CD14-positive monocyte (primary cell): Measurements from ENCODE around the gene INTS3. TPM values are rescaled to one million over a fixed set of nuclear protein-coding genes. Genes with fewer than 3 reads are reported as not detected.

Experiments used
- DNase-seq, 3 donors: peaks; one replicate each; pipeline ENCODE4 v3.0.0-alpha.2; 2011 to 2022
- H2AFZ ChIP-seq: 2 replicates; pipeline ENCODE4 v1.6.0; 2012; ENCODE audit warnings: mild to moderate bottlenecking, low read depth, low read length, inconsistent platforms; ENCODE audit not compliant: insufficient read depth, poor library complexity, severe bottlenecking
- H3K27ac ChIP-seq, 2 donors: 1 replicate in 1 of 2; 2 replicates in 1 of 2; pipeline ENCODE4 v1.5.1; 2012 to 2013; ENCODE audit warnings: low read length in 2 of 2, control low read depth in 1 of 2, inconsistent platforms in 1 of 2, low read depth in 1 of 2, mild to moderate bottlenecking in 1 of 2
- H3K27me3 ChIP-seq, 2 donors: one replicate each; pipeline versions ENCODE4 v1.6.0 to v1.6.1; 2011 to 2013; ENCODE audit warnings: low read length in 2 of 2; ENCODE audit not compliant: control insufficient read depth in 2 of 2, insufficient read depth in 2 of 2
- H3K36me3 ChIP-seq, 2 donors: replicated peaks in 1 of 2; 1 replicate in 1 of 2; 2 replicates in 1 of 2; pipeline versions ENCODE4 v1.5.1 to v1.6.1; 2012 to 2013; ENCODE audit warnings: low read length in 2 of 2, control low read depth in 1 of 2, inconsistent platforms in 1 of 2, mild to moderate bottlenecking in 1 of 2; ENCODE audit not compliant: insufficient read depth in 2 of 2, control insufficient read depth in 1 of 2
- H3K4me1 ChIP-seq, 2 donors: 1 replicate in 1 of 2; 2 replicates in 1 of 2; pipeline versions ENCODE4 v1.5.1 to v1.6.1; 2012 to 2013; ENCODE audit warnings: low read length in 2 of 2, control low read depth in 1 of 2, inconsistent platforms in 1 of 2, mild to moderate bottlenecking in 1 of 2, moderate library complexity in 1 of 2; ENCODE audit not compliant: insufficient read depth in 2 of 2, control insufficient read depth in 1 of 2
- H3K4me2 ChIP-seq: replicated peaks from 2 replicates; pipeline ENCODE3; 2012; ENCODE audit warnings: low read length, moderate library complexity, mild to moderate bottlenecking; ENCODE audit not compliant: poor library complexity, severe bottlenecking; ENCODE audit errors: extremely low read depth
- H3K4me3 ChIP-seq, 3 experiments: fragments of 200-600 bp in 1 of 3; sonication (generic) in 1 of 3; replicated peaks in 1 of 3; 1 replicate in 2 of 3; 2 replicates in 1 of 3; pipeline ENCODE4 v1.5.1; 2011 to 2013; ENCODE audit warnings: low read length in 3 of 3, mild to moderate bottlenecking in 3 of 3, control low read depth in 2 of 3, low read depth in 2 of 3, inconsistent platforms in 1 of 3, moderate library complexity in 1 of 3
- H3K79me2 ChIP-seq: 2 replicates; pipeline ENCODE4 v1.6.0; 2012; ENCODE audit warnings: mild to moderate bottlenecking, control low read depth, inconsistent platforms, low read length, moderate library complexity; ENCODE audit not compliant: insufficient read depth
- H3K9ac ChIP-seq: 2 replicates; pipeline ENCODE4 v1.6.0; 2017; ENCODE audit warnings: low read length, mild to moderate bottlenecking; ENCODE audit not compliant: insufficient read depth, poor library complexity, severe bottlenecking
- H3K9me3 ChIP-seq, 2 donors: replicated peaks in 1 of 2; 1 replicate in 1 of 2; 2 replicates in 1 of 2; pipeline versions ENCODE4 v1.5.1 to v1.6.1; 2012 to 2013; ENCODE audit warnings: low read length in 2 of 2, control low read depth in 1 of 2; ENCODE audit not compliant: control insufficient read depth in 1 of 2, insufficient read depth in 1 of 2
- H4K20me1 ChIP-seq: 2 replicates; pipeline ENCODE4 v1.6.0; 2012; ENCODE audit warnings: mild to moderate bottlenecking, low read length, control low read depth, moderate library complexity; ENCODE audit not compliant: insufficient read depth
- H3K27ac Mint-ChIP-seq, 7 donors: one replicate each; pipeline ENCODE4 v1.8.0; 2020; ENCODE audit warnings: mild to moderate bottlenecking in 7 of 7, mixed read lengths in 7 of 7, moderate library complexity in 6 of 7, inconsistent platforms in 2 of 7
- H3K27me3 Mint-ChIP-seq, 3 donors: one replicate each; pipeline ENCODE4 v1.8.0; 2021 to 2022; ENCODE audit warnings: low read depth in 3 of 3, mild to moderate bottlenecking in 3 of 3, mixed read lengths in 3 of 3, moderate library complexity in 3 of 3, inconsistent platforms in 1 of 3
- H3K36me3 Mint-ChIP-seq, 2 donors: one replicate each; pipeline ENCODE4 v1.8.0; 2020; ENCODE audit warnings: mixed read lengths in 2 of 2, inconsistent platforms in 1 of 2, mild to moderate bottlenecking in 1 of 2
- H3K4me1 Mint-ChIP-seq: one replicate; pipeline ENCODE4 v1.8.0; 2020; ENCODE audit warnings: mild to moderate bottlenecking, mixed read lengths
- H3K4me3 Mint-ChIP-seq, 2 donors: one replicate each; pipeline ENCODE4 v1.8.0; 2020; ENCODE audit warnings: mild to moderate bottlenecking in 2 of 2, mixed read lengths in 2 of 2, moderate library complexity in 1 of 2
- H3K9me3 Mint-ChIP-seq, 7 donors: one replicate each; pipeline ENCODE4 v1.8.0; 2020 to 2022; ENCODE audit warnings: mixed read lengths in 7 of 7, mild to moderate bottlenecking in 6 of 7, moderate library complexity in 6 of 7, inconsistent platforms in 2 of 7
- WGBS: methylation state at CpG from one replicate; pipeline ENCODE4 v1.1.5; 2013; ENCODE audit warnings: missing lambda C conversion rate; ENCODE audit not compliant: insufficient coverage; 5-methylcytosine and 5-hydroxymethylcytosine counted together
- intact Hi-C, 2 donors: fragments of 100-400 bp; cut with micrococcal nuclease; formaldehyde crosslinking; loops; one replicate each; pipeline versions ENCODE4 v1.15.0 to v1.15.1; 2023
- polyA plus RNA-seq, 3 donors: library from polyadenylated mRNA; depleted of rRNA in 1 of 3; unstranded in 2 of 3; stranded (reverse) in 1 of 3; fragments of 300-500 nt in 2 of 3; fragments of >200 nt in 1 of 3; fragmentation: Illumina TruSeq in 2 of 3; gene quantifications; 1 replicate in 2 of 3; 2 replicates in 1 of 3; pipeline ENCODE4 v1.2.3, GENCODE V29; 2012 to 2021
- TF ChIP-seq, protein P1 (sequence below): fragments of 200-600 bp; IDR thresholded peaks from one replicate; pipeline ENCODE4 v1.8.0; 2022; ENCODE audit warnings: antibody characterized with exemption, mild to moderate bottlenecking

INTS3 gene
- polyA plus RNA-seq, 3 donors: 9.2 to 76.9 (median 15.9) TPM

- peaks cover 36 to 38% of the 10 kb centered on the region in 2 donors for H3K4me1 ChIP-seq
- no peak overlapping the region for H3K4me3 Mint-ChIP-seq
- TF ChIP-seq, protein P1, sequence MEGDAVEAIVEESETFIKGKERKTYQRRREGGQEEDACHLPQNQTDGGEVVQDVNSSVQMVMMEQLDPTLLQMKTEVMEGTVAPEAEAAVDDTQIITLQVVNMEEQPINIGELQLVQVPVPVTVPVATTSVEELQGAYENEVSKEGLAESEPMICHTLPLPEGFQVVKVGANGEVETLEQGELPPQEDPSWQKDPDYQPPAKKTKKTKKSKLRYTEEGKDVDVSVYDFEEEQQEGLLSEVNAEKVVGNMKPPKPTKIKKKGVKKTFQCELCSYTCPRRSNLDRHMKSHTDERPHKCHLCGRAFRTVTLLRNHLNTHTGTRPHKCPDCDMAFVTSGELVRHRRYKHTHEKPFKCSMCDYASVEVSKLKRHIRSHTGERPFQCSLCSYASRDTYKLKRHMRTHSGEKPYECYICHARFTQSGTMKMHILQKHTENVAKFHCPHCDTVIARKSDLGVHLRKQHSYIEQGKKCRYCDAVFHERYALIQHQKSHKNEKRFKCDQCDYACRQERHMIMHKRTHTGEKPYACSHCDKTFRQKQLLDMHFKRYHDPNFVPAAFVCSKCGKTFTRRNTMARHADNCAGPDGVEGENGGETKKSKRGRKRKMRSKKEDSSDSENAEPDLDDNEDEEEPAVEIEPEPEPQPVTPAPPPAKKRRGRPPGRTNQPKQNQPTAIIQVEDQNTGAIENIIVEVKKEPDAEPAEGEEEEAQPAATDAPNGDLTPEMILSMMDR: no peak
Observed at GRCh38 chr1:153793973-153794615, 66.2 kb downstream of the INTS3 start.

GRCh38 chr1:153794624-153795329, 66.9 kb downstream of the INTS3 start:
- H2AFZ ChIP-seq: no peak overlapping the region
- Mint-ChIP-seq H3K27ac (peak overlapping the region in 3 of 7 donors; percentile 2 to 26 (median 16)), H3K27me3 (peaks cover 1 to 5% (median 3%) of the 10 kb centered on the region in 3 donors), H3K4me1 (peaks cover 39% of the 10 kb centered on the region), H3K36me3 (peaks cover under 1 to 8% of the 10 kb centered on the region in 2 donors), H3K4me3 (no peak overlapping the region), H3K9me3 (no peaks in the 10 kb centered on the region)
- H3K27ac ChIP-seq: no peak overlapping the region
- no peak overlapping the region for H3K9ac ChIP-seq
- intact Hi-C loops: loop anchor here (5.0 kb wide), 2 partner anchors 168 to 193 kb away; partner anchors contain the start of genes RAB13 (in 2 of the 2) and SLC39A1 (in 1 of the 2)
- TF ChIP-seq, protein P1: no peak
- no peak overlapping the region for H3K4me3 ChIP-seq
- H3K4me1 ChIP-seq: peaks cover 30 to 31% of the 10 kb centered on the region in 2 donors
- H3K27me3 ChIP-seq: no peaks in the 10 kb centered on the region
- H4K20me1 ChIP-seq: no peaks in the 10 kb centered on the region
- no peaks in the 10 kb centered on the region for H3K36me3 ChIP-seq
- DNase-seq: no peak
- no peaks in the 10 kb centered on the region for H3K9me3 ChIP-seq
- 90% methylated on average over 8 of the region's 14 CpGs for WGBS
- no peak overlapping the region for H3K4me2 ChIP-seq
- H3K79me2 ChIP-seq: no peaks in the 10 kb centered on the region

More at GRCh38 chr1:153793973-153794615, 66.2 kb downstream of the INTS3 start:
- no peak overlapping the region for H3K4me3 ChIP-seq
- no peak overlapping the region for H3K9ac ChIP-seq
- H4K20me1 ChIP-seq: no peaks in the 10 kb centered on the region
- H3K9me3 ChIP-seq: no peaks in the 10 kb centered on the region
- no peaks in the 10 kb centered on the region for H3K36me3 ChIP-seq
- no peaks in the 10 kb centered on the region for H3K79me2 ChIP-seq
- no peak overlapping the region for H2AFZ ChIP-seq
- H3K27me3 ChIP-seq: no peaks in the 10 kb centered on the region
- intact Hi-C loops: loop anchor here in 1 of 2 donors (5.0 kb wide), 1 partner anchor 168 kb away; the partner anchor contains the start of gene SLC39A1
- peaks cover 1 to 5% (median 3%) of the 10 kb centered on the region in 3 donors for H3K27me3 Mint-ChIP-seq
- no peak overlapping the region for H3K27ac ChIP-seq
- H3K27ac Mint-ChIP-seq: no peak overlapping the region
- H3K9me3 Mint-ChIP-seq: no peaks in the 10 kb centered on the region
- peak in 1 of 3 donors; percentile 6 for DNase-seq
- peaks cover 0 to 4% of the 10 kb centered on the region in 2 donors for H3K36me3 Mint-ChIP-seq
- WGBS: 91% methylated on average over 11 of the region's 12 CpGs
- H3K4me2 ChIP-seq: no peak overlapping the region
- peaks cover 44% of the 10 kb centered on the region for H3K4me1 Mint-ChIP-seq
